H1 (cell line): ENCODE results near the gene TSN. TPM values are rescaled to one million over a fixed set of nuclear protein-coding genes. Genes with fewer than 3 reads are reported as not detected.

Source experiments
- CTCF ChIA-PET: fragments of 300-600 bp; sonication (Branson Sonifier 250); formaldehyde crosslinking; loops from one replicate; lab custom pipeline; 2021; ENCODE audit not compliant: partially characterized antibody; lab: Charles Lee
- POLR2A ChIA-PET: fragments of 300-600 bp; sonication (Branson Sonifier 250); formaldehyde crosslinking; loops from one replicate; lab custom pipeline; 2021; ENCODE audit warnings: inconsistent platforms; ENCODE audit not compliant: partially characterized antibody; lab: Charles Lee
- DNase-seq, 2 experiments: peaks; one replicate each; pipeline versions ENCODE4 v3.0.0 to v3.0.0-alpha.2; 2010 to 2022; ENCODE audit warnings: low spot score in 2 of 2, low read depth in 1 of 2, mixed read lengths in 1 of 2
- FAIRE-seq: peaks from 2 replicates; lab custom pipeline; 2011; peaks lifted over from hg19 to GRCh38; lab: Jason Lieb, UNC
- H2AFZ ChIP-seq: 2 replicates; pipeline ENCODE4 v1.8.1; 2012; ENCODE audit warnings: low read length, inconsistent platforms
- H2AK5ac ChIP-seq: 2 replicates; pipeline ENCODE4 v1.6.1; 2013; ENCODE audit warnings: low read depth, low read length
- H2BK120ac ChIP-seq: replicated peaks from 2 replicates; pipeline ENCODE3; 2013; ENCODE audit warnings: low read depth, low read length, inconsistent platforms
- H2BK12ac ChIP-seq: 2 replicates; pipeline ENCODE4 v1.6.1; 2013; ENCODE audit warnings: low read depth, low read length
- H2BK15ac ChIP-seq: 2 replicates; pipeline ENCODE4 v1.6.1; 2013; ENCODE audit warnings: low read length
- H2BK20ac ChIP-seq: 2 replicates; pipeline ENCODE4 v1.6.1; 2013; ENCODE audit warnings: low read length
- H2BK5ac ChIP-seq: 2 replicates; pipeline ENCODE4 v1.6.1; 2013; ENCODE audit warnings: low read depth, low read length
- H3K14ac ChIP-seq: 2 replicates; pipeline ENCODE4 v1.6.1; 2013; ENCODE audit warnings: inconsistent platforms; ENCODE audit not compliant: insufficient read length
- H3K18ac ChIP-seq: 2 replicates; pipeline ENCODE4 v1.6.1; 2013; ENCODE audit warnings: low read length; ENCODE audit errors: extremely low read depth
- H3K23ac ChIP-seq: 2 replicates; pipeline ENCODE4 v1.6.1; 2013; ENCODE audit warnings: inconsistent platforms; ENCODE audit not compliant: insufficient read length
- H3K23me2 ChIP-seq: 2 replicates; pipeline ENCODE4 v1.6.1; 2013; ENCODE audit warnings: low read depth, low read length
- H3K27ac ChIP-seq: 2 replicates; pipeline ENCODE4 v1.6.1; 2011; ENCODE audit warnings: low read depth, low read length, inconsistent platforms
- H3K27me3 ChIP-seq, 4 experiments: replicated peaks in 1 of 4; 1 replicate in 1 of 4; 2 replicates in 3 of 4; pipeline versions ENCODE4 v1.6.1 to v1.8.1; 2011 to 2013; ENCODE audit warnings: low read length in 3 of 4, mild to moderate bottlenecking in 3 of 4, inconsistent platforms in 2 of 4, mixed read lengths in 2 of 4, moderate library complexity in 1 of 4; ENCODE audit not compliant: control insufficient read depth in 3 of 4, insufficient read depth in 3 of 4; ENCODE audit errors: extremely low read depth in 1 of 4
- H3K36me3 ChIP-seq, 4 experiments: 2 replicates each; pipeline versions ENCODE4 v1.6.1 to v1.8.1; 2011 to 2013; ENCODE audit warnings: mild to moderate bottlenecking in 4 of 4, low read length in 3 of 4, moderate library complexity in 2 of 4, control low read depth in 1 of 4, inconsistent platforms in 1 of 4; ENCODE audit not compliant: insufficient read depth in 4 of 4, control insufficient read depth in 2 of 4
- H3K4ac ChIP-seq: replicated peaks from 2 replicates; pipeline ENCODE3; 2013; ENCODE audit warnings: low read length, low read depth, mixed read lengths, inconsistent platforms; ENCODE audit not compliant: insufficient read length
- H3K4me1 ChIP-seq, 4 experiments: replicated peaks in 1 of 4; 1 replicate in 1 of 4; 2 replicates in 3 of 4; pipeline versions ENCODE4 v1.6.1 to v1.8.1; 2011 to 2013; ENCODE audit warnings: low read length in 3 of 4, inconsistent platforms in 2 of 4, mixed read lengths in 1 of 4; ENCODE audit not compliant: insufficient read depth in 4 of 4, control insufficient read depth in 3 of 4
- H3K4me2 ChIP-seq, 2 experiments: 2 replicates each; pipeline versions ENCODE4 v1.6.1 to v1.8.1; 2011 to 2013; ENCODE audit warnings: low read depth in 2 of 2, low read length in 2 of 2, control low read depth in 1 of 2, inconsistent platforms in 1 of 2, mild to moderate bottlenecking in 1 of 2; ENCODE audit not compliant: insufficient read depth in 1 of 2
- H3K4me3 ChIP-seq, 4 experiments: fragments of 200-600, 300-600 bp in 1 of 4; sonication (generic), shearing (Covaris generic), sonication (Bioruptor Twin) in 1 of 4; 2 replicates each; pipeline versions ENCODE4 v1.5.1 to v1.8.1; 2011 to 2016; ENCODE audit warnings: low read length in 4 of 4, low read depth in 3 of 4, control low read depth in 2 of 4, inconsistent platforms in 2 of 4, mild to moderate bottlenecking in 2 of 4, mixed read lengths in 1 of 4, moderate library complexity in 1 of 4; ENCODE audit not compliant: insufficient read depth in 2 of 4; ENCODE audit errors: extremely low read depth in 1 of 4
- H3K56ac ChIP-seq: replicated peaks from 2 replicates; pipeline ENCODE3; 2013; ENCODE audit warnings: low read depth, mild to moderate bottlenecking, mixed read lengths, low read length, inconsistent platforms; ENCODE audit not compliant: insufficient read length
- H3K79me1 ChIP-seq: 2 replicates; pipeline ENCODE4 v1.6.1; 2013; ENCODE audit warnings: low read depth, low read length, control low read depth
- H3K79me2 ChIP-seq, 2 experiments: 2 replicates each; pipeline versions ENCODE4 v1.6.1 to v1.8.1; 2012 to 2013; ENCODE audit warnings: low read length in 2 of 2, mild to moderate bottlenecking in 2 of 2, inconsistent platforms in 1 of 2; ENCODE audit not compliant: insufficient read depth in 2 of 2, control insufficient read depth in 1 of 2
- H3K9ac ChIP-seq, 4 experiments: replicated peaks in 1 of 4; 1 replicate in 1 of 4; 2 replicates in 3 of 4; pipeline versions ENCODE4 v1.6.1 to v1.8.1; 2011 to 2013; ENCODE audit warnings: low read depth in 3 of 4, low read length in 3 of 4, control low read depth in 2 of 4, mild to moderate bottlenecking in 2 of 4, moderate library complexity in 2 of 4, inconsistent platforms in 1 of 4; ENCODE audit errors: extremely low read depth in 1 of 4
- H3K9me3 ChIP-seq, 2 experiments: 2 replicates each; pipeline versions ENCODE4 v1.6.1 to v1.8.1; 2012 to 2013; ENCODE audit warnings: mild to moderate bottlenecking in 2 of 2, moderate library complexity in 2 of 2, control low read depth in 1 of 2, inconsistent platforms in 1 of 2, low read depth in 1 of 2, low read length in 1 of 2, mixed read lengths in 1 of 2; ENCODE audit not compliant: insufficient read depth in 2 of 2
- H4K20me1 ChIP-seq, 2 experiments: replicated peaks in 1 of 2; 2 replicates each; pipeline versions ENCODE3 to v1.8.1; 2011 to 2013; ENCODE audit warnings: inconsistent platforms in 2 of 2, low read length in 2 of 2, mild to moderate bottlenecking in 1 of 2; ENCODE audit not compliant: insufficient read depth in 2 of 2, control insufficient read depth in 1 of 2
- H4K5ac ChIP-seq: 2 replicates; pipeline ENCODE4 v1.6.1; 2013; ENCODE audit warnings: low read length, low read depth, mixed read lengths, inconsistent platforms; ENCODE audit not compliant: insufficient read length
- H4K8ac ChIP-seq: 2 replicates; pipeline ENCODE4 v1.8.0; 2013; ENCODE audit warnings: mild to moderate bottlenecking, moderate library complexity, low read length, inconsistent platforms; ENCODE audit not compliant: insufficient read depth; ENCODE audit errors: extremely low read depth
- H4K91ac ChIP-seq: replicated peaks from 2 replicates; pipeline ENCODE3; 2013; ENCODE audit warnings: low read length, mixed read lengths, inconsistent platforms; ENCODE audit not compliant: insufficient read length
- CBX5 ChIP-seq: fragments of 300-800, 300-1000 bp; sonication (generic); IDR thresholded peaks from 2 replicates; pipeline ENCODE4 v1.7.1; 2016; ENCODE audit warnings: antibody characterized with exemption, low read length, low read depth
- CHD2 ChIP-seq: IDR thresholded peaks from 2 replicates; pipeline ENCODE4 v1.6.1; 2012; ENCODE audit warnings: low read length, improper control_type of control experiment
- EGR1 ChIP-seq: IDR thresholded peaks from 2 replicates; pipeline ENCODE4 v1.6.1; 2011; ENCODE audit warnings: low read depth, low read length, borderline replicate concordance
- EP300 ChIP-seq, 2 experiments: IDR thresholded peaks; 1 replicate in 1 of 2; 2 replicates in 1 of 2; pipeline ENCODE4 v1.6.1; 2011 to 2012; ENCODE audit warnings: low read depth in 2 of 2, low read length in 2 of 2, mild to moderate bottlenecking in 2 of 2, borderline replicate concordance in 1 of 2, inconsistent platforms in 1 of 2, moderate library complexity in 1 of 2
- GTF2F1 ChIP-seq: IDR thresholded peaks from 2 replicates; pipeline ENCODE4 v1.6.1; 2012; ENCODE audit warnings: low read depth, low read length, improper control_type of control experiment, borderline replicate concordance
- HDAC6 ChIP-seq: IDR thresholded peaks from one replicate; pipeline ENCODE4 v1.7.1; 2012; ENCODE audit warnings: low read depth, mild to moderate bottlenecking, inconsistent platforms, low read length, moderate library complexity
- KDM4A ChIP-seq: IDR thresholded peaks from one replicate; pipeline ENCODE4 v1.7.1; 2012; ENCODE audit warnings: low read depth, mild to moderate bottlenecking, moderate library complexity, low read length, inconsistent platforms; ENCODE audit not compliant: severe bottlenecking
- POLR2A ChIP-seq, 2 experiments: IDR thresholded peaks; 1 replicate in 1 of 2; 2 replicates in 1 of 2; pipeline ENCODE4 v1.6.1; 2011; ENCODE audit warnings: low read depth in 2 of 2, low read length in 2 of 2, mild to moderate bottlenecking in 2 of 2; ENCODE audit errors: control extremely low read depth in 1 of 2
- RBBP5 ChIP-seq: IDR thresholded peaks from 2 replicates; pipeline ENCODE4 v1.7.1; 2012; ENCODE audit warnings: low read depth, mild to moderate bottlenecking, inconsistent platforms, low read length, moderate library complexity, borderline replicate concordance
- RXRA ChIP-seq: IDR thresholded peaks from 2 replicates; pipeline ENCODE4 v1.6.1; 2011; ENCODE audit warnings: low read depth, mild to moderate bottlenecking, low read length, moderate library complexity; ENCODE audit not compliant: insufficient read depth
- SIN3A ChIP-seq, 2 experiments: IDR thresholded peaks in 1 of 2; conservative IDR thresholded peaks in 1 of 2; 2 replicates each; pipeline ENCODE4 v1.6.1; 2011 to 2012; ENCODE audit warnings: low read length in 2 of 2, improper control_type of control experiment in 1 of 2, low read depth in 1 of 2, mild to moderate bottlenecking in 1 of 2
- SIX5 ChIP-seq: IDR thresholded peaks from 2 replicates; pipeline ENCODE4 v1.6.1; 2011; ENCODE audit warnings: mild to moderate bottlenecking, low read depth, low read length
- TCF12 ChIP-seq: IDR thresholded peaks from 2 replicates; pipeline ENCODE4 v1.6.1; 2011; ENCODE audit warnings: low read depth, mild to moderate bottlenecking, low read length
- TEAD4 ChIP-seq: IDR thresholded peaks from 2 replicates; pipeline ENCODE4 v1.6.1; 2012; ENCODE audit warnings: low read depth, low read length, inconsistent platforms, mixed read lengths
- WGBS, 2 experiments: shearing (Covaris generic) in 1 of 2; methylation state at CpG; one replicate each; pipeline versions ENCODE4 v1.1.6 to v1.1.7; 2013 to 2015; ENCODE audit warnings: low lambda C conversion rate in 2 of 2, mixed read lengths in 2 of 2, inconsistent platforms in 1 of 2, low coverage in 1 of 2, missing lambda C conversion rate in 1 of 2; ENCODE audit not compliant: insufficient replicate concordance in 2 of 2, insufficient coverage in 1 of 2, insufficient read length in 1 of 2; ENCODE audit errors: extremely low coverage in 1 of 2, missing lambda C conversion rate in 1 of 2; 5-methylcytosine and 5-hydroxymethylcytosine counted together
- polyA plus RNA-seq, 7 experiments: library from polyadenylated mRNA; depleted of rRNA in 3 of 7; stranded (reverse) in 5 of 7; unstranded in 2 of 7; fragments of >200 nt in 5 of 7; fragments of 200-250 nt in 2 of 7; gene quantifications; 1 replicate in 5 of 7; 2 replicates in 1 of 7; 4 replicates in 1 of 7; pipeline versions ENCODE4 v1.2.1 to v1.2.3, GENCODE V29; 2011 to 2013; ENCODE audit warnings: missing spikeins in 2 of 7, mixed read lengths in 2 of 7
- total RNA-seq: library from RNA; stranded (reverse); fragmentation: NEBNext Ultra II Directional; extraction: Animal tissue kit (Norgen Biotek cat#: 25700); gene quantifications from 2 replicates; pipeline ENCODE4 v1.2.1, GENCODE V29; 2021
- TF ChIP-seq, protein P1 (sequence below): IDR thresholded peaks from 2 replicates; pipeline ENCODE4 v1.6.1; 2012; ENCODE audit warnings: inconsistent platforms

TSN gene
- total and polyA plus RNA-seq, 2 of the 8 experiments (the other 6 are each of a cell fraction or from before 2014, with no cell fraction given), result 44.4 to 96.1 TPM

DNA sequence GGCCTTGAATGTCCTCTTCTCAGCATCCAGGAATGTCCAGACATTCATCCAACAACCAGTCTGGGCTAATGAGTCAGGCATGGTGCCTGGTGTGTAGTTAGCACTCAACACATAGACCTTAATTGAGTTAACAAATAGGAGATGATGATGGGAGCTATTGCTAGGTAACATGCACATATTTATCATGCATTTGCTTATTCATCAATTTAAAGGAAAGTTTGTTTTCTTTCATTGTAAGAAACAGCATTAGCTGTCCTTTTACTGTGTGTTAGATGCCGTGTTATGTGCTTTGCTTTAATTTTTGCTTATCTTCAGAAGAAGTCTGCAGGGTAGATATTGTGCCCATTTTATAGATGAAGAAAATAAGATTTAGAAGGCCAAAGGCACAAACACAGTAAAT lies 43.2 kb downstream of the TSN start:
- FAIRE-seq (no peak), DNase-seq (no peak)
- H3K56ac ChIP-seq, result no peak overlapping the region
- no peaks in the 10 kb centered on the region for H4K20me1 ChIP-seq
- no peaks in the 10 kb centered on the region for H3K9me3 ChIP-seq
- no peaks in the 10 kb centered on the region for H3K79me1 ChIP-seq
- no peak overlapping the region; the same call in 1 of the 2 replicates for H2BK12ac ChIP-seq
- no peak overlapping the region for H3K4me3 ChIP-seq
- H2AFZ ChIP-seq, result no peak overlapping the region
- 0 out of 2 replicates have a peak overlapping the region, but pooled peaks have one; percentile 33 for H2BK15ac ChIP-seq
- H2AK5ac ChIP-seq, result no peak overlapping the region
- H3K18ac ChIP-seq, result no peak overlapping the region
- no peaks in the 10 kb centered on the region for H3K79me2 ChIP-seq
- ChIA-PET CTCF (interaction anchor here (0.7 to 1.2 kb wide), 2 partner anchors 12 to 23 kb away, joined by 3 read pairs; no protein-coding TSS in a partner anchor), POLR2A (no interaction called here)
- no peak overlapping the region for H3K9ac ChIP-seq
- H3K14ac ChIP-seq, result no peak overlapping the region
- H2BK5ac ChIP-seq, result no peak overlapping the region
- H3K4ac ChIP-seq, result no peak overlapping the region
- H2BK20ac ChIP-seq, result no peak overlapping the region
- H4K5ac ChIP-seq, result no peak overlapping the region
- no peak overlapping the region for H2BK120ac ChIP-seq
- peaks cover 0 to 3% (median 1%) of the 10 kb centered on the region in 4 experiments; a peak in 4 of 7 replicates for H3K4me1 ChIP-seq
- H4K8ac ChIP-seq, result no peak overlapping the region
- 93% methylated on average over 1 of the region's 1 CpG; no CpG with 5 or more reads in 1 of the 2 experiments for WGBS, 2 experiments
- no peaks in the 10 kb centered on the region for H3K27me3 ChIP-seq
- no peaks in the 10 kb centered on the region for H3K23me2 ChIP-seq
- no peak overlapping the region for H3K4me2 ChIP-seq
- no peak overlapping the region for H3K23ac ChIP-seq
- H3K36me3 ChIP-seq, result no peaks in the 10 kb centered on the region
- no peak overlapping the region for H3K27ac ChIP-seq
- peak overlapping the region; percentile 39 for H4K91ac ChIP-seq
- no peak for TF ChIP-seq GTF2F1
- no peak for TF ChIP-seq RXRA
- no peak for TF ChIP-seq EGR1
- TF ChIP-seq CBX5, result no peak
- no peak for TF ChIP-seq RBBP5
- TF ChIP-seq POLR2A (IDR thresholded peaks at IDR 0.05; ENCODE audit: control extremely low read depth in 1 of 2, low read depth in 2 of 2, low read length in 2 of 2), result no peak
- no peak for TF ChIP-seq CHD2
- TF ChIP-seq HDAC6, result no peak
- no peak for TF ChIP-seq SIX5
- TF ChIP-seq SIN3A (conservative IDR thresholded peaks at IDR 0.05 in 1 of 2, IDR thresholded peaks at IDR 0.05 in 1 of 2; ENCODE audit: low read depth in 1 of 2, low read length in 2 of 2), result no peak
- no peak for TF ChIP-seq TCF12
- TF ChIP-seq, protein P1, sequence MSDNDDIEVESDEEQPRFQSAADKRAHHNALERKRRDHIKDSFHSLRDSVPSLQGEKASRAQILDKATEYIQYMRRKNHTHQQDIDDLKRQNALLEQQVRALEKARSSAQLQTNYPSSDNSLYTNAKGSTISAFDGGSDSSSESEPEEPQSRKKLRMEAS, result no peak
- no peak for TF ChIP-seq TEAD4
- no peak for TF ChIP-seq EP300 (IDR thresholded peaks at IDR 0.05; ENCODE audit: borderline replicate concordance in 1 of 2, low read depth in 2 of 2, low read length in 2 of 2)
- no peak for TF ChIP-seq KDM4A
